NCI-H128 (cell line): ENCODE measurements around the gene XK.
"Not testable (repeated sequence)": the region's sequence is repeated elsewhere in the genome, so short reads cannot be mapped to it uniquely, and the experiment has no call there.

ENCODE experiments used
- DNase-seq: peaks from one replicate; lab custom pipeline; 2025; ENCODE audit not compliant: unreplicated experiment; lab: John Stamatoyannopoulos, UW

The XK gene

GRCh38 chrX:37752936-37753335 is 67.3 kb downstream of the XK start:
- DNase-seq: no peak

- no peak for DNase-seq
These were observed 67.8 kb downstream of the XK start for GRCh38 chrX:37753384-37753783.

DNA sequence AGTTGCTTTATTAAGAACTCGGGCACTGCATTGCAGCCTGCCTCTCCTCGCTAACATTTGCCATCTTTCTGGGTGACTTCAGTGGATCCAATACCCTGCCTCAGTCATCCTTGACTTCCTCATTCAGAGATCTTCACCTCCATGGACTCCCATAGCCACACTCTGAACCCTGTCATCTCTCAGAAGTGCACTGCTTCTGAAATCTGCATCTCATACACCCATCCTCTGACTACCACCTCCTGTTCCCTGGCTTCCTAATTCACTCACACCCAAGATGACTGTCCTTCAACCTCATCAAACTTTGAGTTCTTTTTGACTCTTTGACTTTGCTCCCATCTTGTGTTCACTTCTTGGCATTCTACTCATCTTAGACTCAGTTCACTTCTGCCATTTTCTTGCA is 68.9 kb downstream of the XK start:
- DNase-seq: no peak

DNA sequence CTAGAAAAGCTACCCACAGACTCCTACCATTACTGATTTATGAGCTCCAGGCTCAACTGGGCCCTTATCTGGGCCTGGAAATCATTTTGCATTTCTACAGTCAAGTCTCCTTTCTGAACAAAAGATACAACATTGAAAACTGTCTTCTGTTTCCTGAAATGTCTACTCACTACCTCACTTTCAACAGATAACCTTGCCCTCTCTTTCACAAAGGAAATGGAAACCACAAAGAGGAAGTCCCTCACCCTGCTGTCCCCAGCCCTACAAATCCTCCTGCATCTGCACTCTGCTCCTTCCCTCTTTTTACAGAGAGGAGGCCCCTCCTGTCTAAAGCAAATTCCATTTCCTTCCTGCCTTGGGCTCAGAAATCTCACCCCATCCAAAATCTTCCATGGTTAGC is 69.4 kb downstream of the XK start:
- no peak for DNase-seq

DNA sequence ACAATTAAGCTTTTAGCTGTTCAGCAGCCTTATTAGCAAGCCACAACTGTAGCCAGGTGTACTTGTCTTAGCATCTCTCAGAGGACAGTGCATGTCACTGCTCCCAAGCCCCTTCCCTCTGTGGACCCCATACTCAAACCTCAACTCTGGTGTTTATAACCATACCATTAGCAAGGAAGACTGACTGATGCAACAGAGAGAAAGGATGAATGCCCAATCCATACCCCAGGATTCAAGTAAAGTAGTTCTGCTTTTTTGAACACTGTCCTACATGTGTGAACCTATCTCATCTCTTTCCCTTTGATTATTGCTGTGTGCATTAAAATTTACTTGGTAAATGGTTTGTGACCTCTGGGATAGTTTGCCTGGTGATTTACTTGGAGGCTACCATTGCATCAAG is 71.5 kb downstream of the XK start:
- DNase-seq: no peak

- no peak for DNase-seq
These were observed 73.8 kb downstream of the XK start for GRCh38 chrX:37759351-37759750.

GRCh38 chrX:37759878-37760418 is 74.4 kb downstream of the XK start:
- DNase-seq: no peak

GRCh38 chrX:37763400-37763799 is 77.8 kb downstream of the XK start:
- DNase-seq: no peak

GRCh38 chrX:37765507-37765906 is 79.9 kb downstream of the XK start:
- no peak for DNase-seq

GRCh38 chrX:37767430-37767829 is 81.8 kb downstream of the XK start:
- DNase-seq: no peak

DNA sequence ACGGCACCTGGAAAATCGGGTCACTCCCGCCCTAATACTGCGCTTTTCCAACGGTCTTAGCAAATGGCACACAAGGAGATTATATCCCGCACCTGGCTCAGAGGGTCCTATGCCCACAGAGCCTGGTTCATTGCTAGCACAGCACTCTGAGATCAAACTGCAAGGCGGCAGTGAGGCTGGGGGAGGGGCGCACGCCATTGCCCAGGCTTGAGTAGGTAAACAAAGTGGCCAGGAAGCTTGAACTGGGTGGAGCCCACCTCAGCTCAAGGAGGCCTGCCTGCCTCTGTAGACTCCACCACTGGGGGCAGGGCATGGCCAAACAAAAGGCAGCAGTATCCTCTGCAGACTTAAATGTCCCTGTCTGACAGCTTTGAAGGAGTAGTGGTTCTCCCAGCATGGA is 83.3 kb downstream of the XK start:
- DNase-seq: not testable (repeated sequence)

DNA sequence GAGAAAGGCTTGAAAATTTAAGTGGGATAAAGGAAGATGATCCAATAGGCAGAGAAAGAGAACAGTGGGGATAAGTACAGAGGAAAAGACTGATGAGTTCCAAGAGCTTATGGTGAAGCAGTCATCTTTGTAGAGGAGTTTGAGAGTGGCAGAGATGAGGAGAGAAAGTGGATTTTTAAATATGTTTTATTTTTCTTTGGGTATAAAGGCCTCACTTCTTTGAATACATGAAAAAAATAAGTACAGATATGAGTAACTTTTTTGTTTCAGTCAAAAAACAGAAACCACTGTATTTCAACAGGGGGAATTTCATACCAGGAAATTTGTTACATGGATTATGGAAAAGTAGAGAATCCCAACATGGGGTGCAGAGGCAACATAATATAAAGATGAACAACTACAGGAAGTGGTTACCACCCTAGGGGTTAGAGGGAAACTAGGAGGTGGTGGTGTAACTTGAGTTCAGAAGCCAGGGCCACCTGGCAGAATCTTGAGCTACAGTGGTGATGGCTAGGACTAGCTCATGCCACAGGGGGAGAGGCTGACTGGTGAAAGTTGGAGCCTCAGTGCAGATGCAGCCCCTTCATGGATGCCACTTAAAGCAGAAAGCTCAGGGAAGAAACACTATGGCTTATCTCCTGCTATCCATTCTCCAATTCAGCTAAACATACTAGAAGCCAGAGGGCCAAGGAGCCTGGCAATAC is 90.8 kb downstream of the XK start:
- no peak for DNase-seq

DNA sequence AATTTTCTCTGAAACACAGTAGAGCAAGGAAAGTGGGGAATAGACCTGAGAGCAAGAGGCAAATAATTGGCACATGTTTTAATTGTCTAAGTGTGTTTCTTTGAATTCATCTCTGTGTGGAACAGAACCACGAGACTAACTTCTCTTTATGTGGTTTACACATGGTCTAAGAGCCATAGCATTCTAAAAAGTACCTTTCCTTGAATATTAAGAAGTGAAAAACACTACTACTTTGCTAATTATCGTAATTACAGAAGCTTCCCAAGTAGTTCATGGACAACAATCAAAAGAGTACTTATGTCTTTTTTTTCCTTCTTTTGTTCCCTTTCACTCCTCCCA is 91.4 kb downstream of the XK start:
- no peak for DNase-seq

DNA sequence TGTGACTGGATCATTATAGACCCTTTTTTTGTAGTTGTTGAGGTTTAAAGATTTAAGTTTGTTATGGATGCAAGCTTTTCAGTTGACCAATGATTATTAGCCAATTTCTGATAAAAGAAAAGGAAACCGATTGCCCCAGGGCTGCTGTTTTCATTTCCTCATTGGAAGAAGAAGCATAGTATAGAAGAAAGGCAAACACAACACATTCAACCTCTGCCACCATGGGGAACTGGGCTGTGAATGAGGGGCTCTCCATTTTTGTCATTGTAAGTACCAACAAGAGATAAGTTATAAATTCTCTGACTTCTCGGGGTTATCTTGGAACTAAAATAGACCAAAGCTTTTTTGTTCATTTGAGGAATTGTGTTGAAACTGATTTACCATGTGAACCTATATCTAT is 94.3 kb downstream of the XK start, which contains the start of gene CYBB:
TSS of gene CYBB (plus strand) at position 203 of the 400 bp plus-strand sequence. CDS start at position 222, 19 bp downstream.
- DNase-seq: no peak

DNA sequence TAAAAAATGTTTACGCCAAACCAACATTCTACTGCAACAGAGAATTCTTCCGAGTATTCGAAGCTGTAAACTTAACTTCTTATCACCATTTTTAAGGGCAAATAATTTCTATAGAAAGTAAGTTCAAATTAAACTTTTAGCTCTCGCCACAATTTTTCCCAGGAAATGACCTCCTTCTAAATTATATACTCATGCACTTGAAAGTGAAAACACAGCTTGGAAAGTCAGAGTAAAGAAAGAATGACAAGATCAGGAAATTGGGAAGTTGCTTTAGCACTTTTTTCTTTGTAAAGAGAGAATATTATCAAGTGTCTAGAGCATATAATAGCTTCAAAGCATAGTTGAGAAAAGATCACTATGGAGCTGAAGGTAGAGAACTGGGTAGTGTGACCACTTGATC is 95.5 kb downstream of the XK start:
- no peak for DNase-seq
